ENCODE results near the gene PTPN2.

The PTPN2 gene

DNA sequence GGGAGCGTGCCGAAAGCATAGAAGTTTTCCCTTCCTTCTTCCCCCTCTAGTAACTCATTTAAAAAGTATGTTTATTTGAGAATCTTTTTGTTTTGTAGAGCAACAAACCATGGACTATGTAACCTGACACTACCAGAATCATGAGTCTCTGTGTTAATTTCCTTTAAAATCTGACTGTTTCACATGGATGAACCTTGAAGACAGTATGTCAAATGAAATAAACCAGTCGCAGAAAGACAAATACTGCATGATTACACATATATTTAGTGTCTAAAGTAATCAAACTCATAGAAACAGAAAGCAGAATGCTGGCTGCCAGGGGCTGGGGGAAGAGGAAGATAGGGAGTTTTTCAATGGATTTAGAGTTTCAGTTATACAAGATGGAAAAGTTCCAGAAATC is 32.3 kb downstream of the PTPN2 start:
- TF ChIP-seq POLR2A (IDR thresholded peaks at IDR 0.05; ENCODE audit: low read depth, low read length) (no peak), POLR2AphosphoS5 (IDR thresholded peaks at IDR 0.05; ENCODE audit: low read depth, low read length) (no peak), TAF1 (IDR thresholded peaks at IDR 0.05; ENCODE audit: borderline replicate concordance, low read depth, low read length) (no peak)
- FAIRE-seq = no peak
- no peak for DNase-seq (ENCODE audit: insufficient read length)

- TF ChIP-seq POLR2AphosphoS5 (IDR thresholded peaks at IDR 0.05; ENCODE audit: low read depth, low read length) (no peak), POLR2A (IDR thresholded peaks at IDR 0.05; ENCODE audit: low read depth, low read length) (no peak), TAF1 (IDR thresholded peaks at IDR 0.05; ENCODE audit: borderline replicate concordance, low read depth, low read length) (no peak)
- DNase-seq (ENCODE audit: insufficient read length) (no peak), FAIRE-seq (no peak)
Observed at GRCh38 chr18:12849548-12849947, 34.5 kb downstream of the PTPN2 start.

DNA sequence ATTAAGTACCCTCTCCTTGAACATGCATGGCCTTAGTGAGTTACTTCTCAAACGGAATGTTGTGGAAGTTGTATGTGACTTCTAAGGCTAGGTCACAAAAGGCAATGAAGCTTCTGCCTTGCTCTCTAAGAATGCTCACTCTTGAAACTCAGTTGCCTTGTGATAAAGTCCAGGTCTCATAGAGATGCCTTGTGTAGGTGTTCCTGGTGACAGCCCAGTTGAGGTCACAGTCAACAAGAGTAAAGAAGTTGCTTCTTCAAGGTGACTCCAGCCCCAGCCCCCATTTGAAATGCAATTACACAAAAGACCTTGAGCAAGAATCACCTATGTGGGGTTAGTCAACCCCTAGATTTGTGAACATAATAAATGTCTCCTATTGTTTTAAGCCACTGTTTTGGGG is 35.6 kb downstream of the PTPN2 start:
- TF ChIP-seq POLR2A (IDR thresholded peaks at IDR 0.05; ENCODE audit: low read depth, low read length) (no peak), POLR2AphosphoS5 (IDR thresholded peaks at IDR 0.05; ENCODE audit: low read depth, low read length) (no peak), TAF1 (IDR thresholded peaks at IDR 0.05; ENCODE audit: borderline replicate concordance, low read depth, low read length) (no peak)
- FAIRE-seq (no peak), DNase-seq (ENCODE audit: insufficient read length) (no peak)

- DNase-seq (ENCODE audit: insufficient read length) (no peak), FAIRE-seq (peak; percentile 60)
- no peak for TF ChIP-seq POLR2AphosphoS5 (IDR thresholded peaks at IDR 0.05; ENCODE audit: low read depth, low read length)
- no peak for TF ChIP-seq POLR2A (IDR thresholded peaks at IDR 0.05; ENCODE audit: low read depth, low read length)
- TF ChIP-seq TAF1 (IDR thresholded peaks at IDR 0.05; ENCODE audit: borderline replicate concordance, low read depth, low read length) = no peak
Observed at GRCh38 chr18:12844391-12844790, 39.6 kb downstream of the PTPN2 start.

DNA sequence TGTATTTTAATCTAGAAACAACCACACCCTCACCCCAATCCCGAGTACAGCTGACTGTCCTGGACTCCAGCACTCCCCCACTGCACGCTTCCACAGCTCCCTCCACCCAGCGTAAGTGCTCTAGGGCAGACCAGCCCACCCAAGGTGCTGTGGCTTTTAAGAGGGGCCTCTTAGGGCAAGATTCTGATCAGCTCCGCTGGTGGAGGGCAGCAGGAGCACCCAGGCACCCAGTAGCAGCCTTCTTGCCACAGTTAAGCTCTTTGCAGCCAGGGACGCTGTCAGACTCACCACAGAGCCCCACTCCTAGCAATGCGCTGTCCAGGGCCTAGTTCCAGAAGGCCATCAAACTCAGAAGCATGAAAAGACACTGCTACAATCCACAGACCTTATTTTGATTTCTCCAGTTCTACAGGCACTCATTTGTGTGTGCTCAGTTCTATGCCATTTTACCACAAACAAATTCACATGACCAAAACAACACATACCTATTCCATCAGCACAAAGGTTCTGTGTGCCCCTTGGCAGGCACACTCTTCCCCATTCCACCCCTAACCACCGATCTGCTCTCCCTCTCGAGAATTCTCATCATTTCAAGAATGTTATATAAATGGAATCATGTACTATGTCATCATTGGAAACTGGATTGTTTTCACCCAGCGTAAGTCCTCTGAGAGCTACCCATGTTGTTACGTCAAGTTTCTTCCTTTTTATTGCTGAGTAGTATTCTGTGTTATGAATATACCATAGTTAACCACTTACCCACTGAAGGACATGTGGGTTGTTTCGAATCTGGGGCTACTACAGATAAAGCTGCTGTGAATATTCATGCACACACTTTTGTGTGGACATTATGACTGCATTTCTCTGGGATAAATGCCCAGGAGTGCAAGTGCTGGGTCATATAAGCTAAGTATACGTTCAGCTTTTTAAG is 40.4 kb downstream of the PTPN2 start:
- peak; percentile 54 for FAIRE-seq

GRCh38 chr18:12842459-12843380 is 41.3 kb downstream of the PTPN2 start:
- TF ChIP-seq POLR2AphosphoS5 (IDR thresholded peaks at IDR 0.05; ENCODE audit: low read depth, low read length) (no peak), POLR2A (IDR thresholded peaks at IDR 0.05; ENCODE audit: low read depth, low read length) (no peak), TAF1 (IDR thresholded peaks at IDR 0.05; ENCODE audit: borderline replicate concordance, low read depth, low read length) (no peak)
- FAIRE-seq (no peak), DNase-seq (ENCODE audit: insufficient read length) (no peak)

More for the DNA sequence above, 40.4 kb downstream of the PTPN2 start:
- DNase-seq (ENCODE audit: insufficient read length) = no peak
- TF ChIP-seq POLR2A (IDR thresholded peaks at IDR 0.05; ENCODE audit: low read depth, low read length) = no peak
- no peak for TF ChIP-seq TAF1 (IDR thresholded peaks at IDR 0.05; ENCODE audit: borderline replicate concordance, low read depth, low read length)
- no peak for TF ChIP-seq POLR2AphosphoS5 (IDR thresholded peaks at IDR 0.05; ENCODE audit: low read depth, low read length)

GRCh38 chr18:12841070-12841469 is 43.0 kb downstream of the PTPN2 start:
- FAIRE-seq = no peak
- no peak for TF ChIP-seq POLR2AphosphoS5 (IDR thresholded peaks at IDR 0.05; ENCODE audit: low read depth, low read length)
- no peak for TF ChIP-seq POLR2A (IDR thresholded peaks at IDR 0.05; ENCODE audit: low read depth, low read length)
- no peak for TF ChIP-seq TAF1 (IDR thresholded peaks at IDR 0.05; ENCODE audit: borderline replicate concordance, low read depth, low read length)
- DNase-seq (ENCODE audit: insufficient read length) = no peak

- TF ChIP-seq POLR2AphosphoS5 (IDR thresholded peaks at IDR 0.05; ENCODE audit: low read depth, low read length) = no peak
- no peak for TF ChIP-seq POLR2A (IDR thresholded peaks at IDR 0.05; ENCODE audit: low read depth, low read length)
- TF ChIP-seq TAF1 (IDR thresholded peaks at IDR 0.05; ENCODE audit: borderline replicate concordance, low read depth, low read length) = no peak
- FAIRE-seq (peak; percentile 83), DNase-seq (ENCODE audit: insufficient read length) (no peak)
Observed at GRCh38 chr18:12840382-12840781, 43.7 kb downstream of the PTPN2 start.

GRCh38 chr18:12839526-12840196 is 44.4 kb downstream of the PTPN2 start:
- DNase-seq (ENCODE audit: insufficient read length) = no peak
- FAIRE-seq = peak; percentile 92
- no peak for TF ChIP-seq TAF1 (IDR thresholded peaks at IDR 0.05; ENCODE audit: borderline replicate concordance, low read depth, low read length)
- no peak for TF ChIP-seq POLR2A (IDR thresholded peaks at IDR 0.05; ENCODE audit: low read depth, low read length)
- no peak for TF ChIP-seq POLR2AphosphoS5 (IDR thresholded peaks at IDR 0.05; ENCODE audit: low read depth, low read length)

GRCh38 chr18:12839057-12839525 is 44.9 kb downstream of the PTPN2 start:
- FAIRE-seq (peak; percentile 56), DNase-seq (ENCODE audit: insufficient read length) (no peak)
- TF ChIP-seq POLR2AphosphoS5 (IDR thresholded peaks at IDR 0.05; ENCODE audit: low read depth, low read length) (no peak), POLR2A (IDR thresholded peaks at IDR 0.05; ENCODE audit: low read depth, low read length) (no peak), TAF1 (IDR thresholded peaks at IDR 0.05; ENCODE audit: borderline replicate concordance, low read depth, low read length) (no peak)

All from GM12892 (cell line).